Frontal cortex (tissue), 4 donors: Measurements from ENCODE around the gene NFATC2. TPM values are rescaled to one million over a fixed set of nuclear protein-coding genes. Genes with fewer than 3 reads are reported as not detected.

Experiments
- DNase-seq, 2 donors: peaks; one replicate each; pipeline ENCODE4 v3.0.0; 2012; ENCODE audit warnings: low spot score in 2 of 2
- FAIRE-seq: peaks from 2 replicates; lab custom pipeline; 2012; peaks lifted over from hg19 to GRCh38; lab: Jason Lieb, UNC
- total RNA-seq: library from RNA; depleted of rRNA; stranded (reverse); fragments of >200 nt; gene quantifications from one replicate; pipeline ENCODE4 v1.2.3, GENCODE V29; 2014
- donor health status: control.
- donor health status: control.
- donor health status: control.

The NFATC2 gene
- total RNA-seq, 1 donor from 2014 or later: 0.41 TPM

DNA sequence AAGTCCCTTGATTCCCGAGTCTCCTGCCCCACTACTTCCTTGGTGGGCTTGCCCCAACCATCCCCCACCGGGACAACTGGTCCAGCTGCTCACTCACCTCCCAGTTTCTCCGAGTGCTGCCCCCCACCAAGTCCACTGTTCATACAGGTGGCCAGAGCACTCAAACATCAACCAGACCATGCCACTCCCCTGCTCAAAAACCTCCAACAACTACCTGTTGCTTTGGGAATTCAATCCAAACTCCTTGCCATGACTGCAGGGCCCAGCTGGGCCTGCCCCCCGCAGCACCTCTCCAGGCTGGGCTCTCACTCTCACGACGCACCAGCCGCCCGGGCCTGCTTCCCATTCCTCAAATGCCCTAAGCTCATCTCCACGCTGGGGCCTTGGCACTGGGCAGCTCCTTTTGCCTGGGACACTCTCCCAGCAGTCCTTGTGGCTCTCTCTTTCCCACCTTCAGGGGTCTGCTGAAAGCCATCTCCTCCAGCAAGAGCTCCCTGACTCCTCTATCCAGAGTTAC is 97.5 kb downstream of the NFATC2 start:
- DNase-seq (no peak), FAIRE-seq (no peak)

DNA sequence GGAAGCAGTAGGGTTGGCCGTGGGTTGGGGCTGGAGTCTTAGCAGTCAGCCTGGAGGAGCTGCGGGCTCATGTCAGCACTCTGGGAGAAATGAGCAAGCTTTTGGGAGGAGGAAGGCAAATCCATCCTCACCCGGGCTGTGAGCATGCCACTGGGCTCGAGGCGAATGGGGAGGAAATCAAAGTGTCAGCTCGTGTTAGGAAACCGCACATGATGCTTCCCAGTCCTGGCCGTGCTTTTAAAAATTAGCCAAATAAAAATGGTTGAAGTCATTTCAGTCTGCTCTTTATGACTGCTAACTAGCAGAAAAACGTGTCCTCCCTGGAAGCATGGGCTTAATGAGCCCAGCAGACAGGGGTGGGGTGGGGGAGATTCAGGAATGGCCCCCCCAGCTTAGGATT is 98.1 kb downstream of the NFATC2 start:
- FAIRE-seq (no peak), DNase-seq (no peak)

DNA sequence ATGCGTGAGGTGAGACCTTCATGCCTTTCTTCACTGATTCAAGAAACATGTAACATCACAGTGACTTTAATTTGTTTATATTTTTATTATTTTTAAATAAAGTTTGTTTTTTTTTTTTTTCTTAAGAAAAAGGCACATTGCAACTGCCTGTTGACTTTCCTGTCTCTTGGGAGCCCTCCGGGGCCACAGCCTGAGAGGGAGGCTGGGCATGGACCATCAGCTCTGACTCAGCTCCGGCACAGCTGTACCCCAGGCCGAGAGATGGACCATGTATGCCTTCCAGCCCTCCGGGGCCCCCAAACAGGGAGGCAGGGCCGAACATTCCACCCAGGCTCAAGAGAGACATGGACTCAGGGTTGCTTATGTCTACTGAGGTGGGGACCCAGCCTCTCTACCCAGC is 99.9 kb downstream of the NFATC2 start:
- DNase-seq: no peak
- FAIRE-seq: no peak

DNA sequence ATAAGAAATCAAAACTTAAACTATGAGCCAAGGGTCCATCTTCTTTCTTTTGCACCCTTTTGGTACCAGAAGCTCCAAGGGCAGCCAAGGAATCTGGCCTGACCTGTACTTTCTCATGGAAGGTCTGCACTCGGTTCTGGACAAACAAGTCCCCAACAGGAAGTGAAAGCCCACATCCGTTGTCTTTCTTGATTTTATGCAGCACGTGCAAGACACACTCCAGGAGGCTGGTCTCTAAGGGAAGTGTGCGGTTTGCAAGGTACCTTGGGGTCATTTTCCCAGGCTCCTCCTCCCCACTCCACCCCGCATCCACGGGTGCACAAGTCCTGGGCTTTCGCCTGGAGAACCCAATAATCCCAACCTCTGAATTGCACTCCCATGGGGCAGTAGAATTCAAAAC is 101.9 kb downstream of the NFATC2 start:
- no peak for FAIRE-seq

DNA sequence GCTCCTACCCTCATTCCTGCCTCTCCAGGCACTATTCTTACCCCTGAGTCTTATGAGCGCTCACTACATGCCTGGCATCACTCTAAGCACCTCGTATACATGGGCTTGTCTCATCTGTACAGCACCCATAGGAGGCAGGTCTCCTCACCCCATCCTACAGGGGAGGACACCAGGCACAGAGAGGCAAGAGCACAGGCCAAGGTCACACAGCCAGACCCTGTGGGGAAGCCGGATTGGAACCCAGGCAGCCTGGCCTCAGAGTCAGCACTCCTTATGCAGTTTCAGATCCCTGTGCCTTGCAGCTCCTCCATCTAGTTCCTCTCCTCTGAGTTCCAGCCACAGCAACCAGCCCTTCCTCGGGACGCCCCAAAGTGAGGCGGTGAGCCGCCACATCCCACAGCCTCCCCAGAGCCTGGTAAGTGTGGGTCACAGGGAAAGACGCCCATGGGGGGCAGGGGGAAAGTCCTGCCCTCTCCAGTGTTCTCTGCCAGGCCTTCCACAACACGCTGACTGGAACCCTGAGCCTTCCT is 103.3 kb downstream of the NFATC2 start:
- no peak for DNase-seq
- FAIRE-seq: no peak

More for the DNA sequence above, 101.9 kb downstream of the NFATC2 start:
- no peak for DNase-seq

DNA sequence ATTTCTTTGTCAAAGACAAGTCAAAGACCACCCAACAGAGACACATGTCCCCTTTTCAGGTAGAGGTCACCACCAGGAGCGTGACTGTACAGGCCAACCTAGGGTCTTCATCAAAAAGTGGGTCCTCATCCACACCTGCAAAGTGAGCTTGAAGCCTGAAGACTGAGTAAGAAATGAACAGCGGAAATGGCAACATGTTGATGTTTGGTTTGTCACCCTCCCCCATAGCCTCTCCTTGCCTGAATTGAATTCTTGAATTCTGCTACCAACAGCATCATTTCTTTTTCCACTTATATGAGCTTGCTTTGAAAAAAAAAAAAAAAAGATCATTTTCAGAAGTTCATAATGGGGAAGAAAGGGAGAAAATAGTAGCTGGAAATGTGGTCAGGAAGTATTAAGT is 104.4 kb downstream of the NFATC2 start:
- DNase-seq: no peak
- no peak for FAIRE-seq

DNA sequence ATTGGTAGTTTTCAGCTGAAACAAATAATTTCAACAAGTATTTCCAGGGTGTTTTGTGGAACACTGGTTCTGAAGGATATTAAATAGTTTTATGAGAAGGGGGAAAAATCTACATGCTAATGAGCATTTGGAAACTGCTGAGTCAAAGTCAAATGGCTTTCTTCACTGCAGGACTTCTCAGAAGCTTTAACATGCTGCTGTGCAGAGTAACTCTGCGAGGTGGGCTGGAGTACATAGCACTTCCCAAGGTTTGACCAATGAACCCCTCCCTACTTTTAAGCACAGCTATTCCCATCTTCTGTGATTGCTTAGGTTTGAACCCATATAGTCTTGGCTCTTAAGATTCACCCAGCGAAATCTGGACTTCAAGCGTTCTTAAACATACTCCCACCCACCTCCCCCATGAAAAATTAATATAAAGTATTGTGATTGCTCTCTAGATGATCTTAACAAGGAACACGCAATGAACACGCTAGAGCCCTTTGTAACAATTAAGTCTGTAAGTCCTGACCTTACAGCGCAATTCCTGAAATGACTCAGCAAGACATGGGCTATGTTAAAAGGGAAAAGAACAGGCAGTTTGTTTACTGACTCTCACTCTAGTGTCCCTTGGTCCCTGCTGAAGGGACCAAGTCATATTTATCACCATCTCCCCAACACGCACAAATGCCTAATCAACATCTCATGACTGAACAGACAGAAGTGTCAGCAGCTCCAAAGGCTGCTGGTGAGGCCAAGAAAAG is 105.2 kb downstream of the NFATC2 start:
- DNase-seq (no peak), FAIRE-seq (no peak)

DNA sequence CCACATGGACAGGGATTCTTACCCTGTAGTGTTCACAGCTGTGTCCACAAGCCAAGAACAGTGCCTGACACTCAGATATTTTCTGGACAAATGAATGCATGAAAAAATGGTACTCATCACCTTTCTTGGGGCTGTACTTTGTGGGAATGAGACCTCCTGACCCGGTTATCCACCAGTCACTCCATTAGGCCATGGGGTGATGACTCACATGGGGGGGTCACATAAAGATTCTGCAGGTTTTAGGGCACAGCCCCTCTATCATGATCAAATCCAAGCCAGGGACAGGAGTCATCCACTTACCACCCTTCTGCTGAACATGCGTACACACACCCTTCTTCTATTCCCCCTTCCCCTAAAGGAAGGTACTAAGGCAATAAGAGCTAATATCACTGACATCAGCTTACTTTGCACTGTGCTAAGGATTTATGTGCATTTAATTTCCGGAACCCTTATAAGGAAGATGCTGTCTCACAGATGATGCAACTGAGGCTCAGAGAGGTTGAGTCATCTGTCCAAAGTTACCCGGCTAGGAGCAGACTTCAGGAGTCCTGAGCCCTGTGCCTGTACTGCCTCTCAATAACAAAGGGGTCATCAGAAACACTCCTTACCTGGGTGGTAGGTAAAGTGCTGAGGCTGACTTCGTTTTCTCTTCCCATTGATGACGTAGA is 107.8 kb downstream of the NFATC2 start:
- no peak for DNase-seq

DNA sequence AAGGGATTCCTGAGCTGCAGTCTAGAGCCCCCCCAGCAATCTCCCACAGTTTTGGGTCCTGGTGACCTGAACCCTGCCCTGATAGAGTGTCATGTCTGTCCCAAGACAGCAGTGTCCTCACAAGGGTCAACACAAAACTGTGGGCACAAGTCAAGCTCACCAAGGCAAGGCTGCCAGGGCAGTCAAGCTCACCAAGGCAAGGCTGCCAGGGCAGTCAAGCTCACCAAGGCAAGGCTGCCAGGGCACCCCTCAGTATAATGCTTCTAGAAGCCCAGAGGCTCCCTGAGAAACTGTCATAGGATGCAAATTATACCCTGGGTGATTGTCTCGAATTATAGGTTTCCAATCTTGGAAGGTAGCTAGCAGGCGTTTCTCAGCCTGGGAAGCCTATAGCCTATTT is 108.5 kb downstream of the NFATC2 start:
- no peak for FAIRE-seq
- DNase-seq: no peak

More for the DNA sequence above, 107.8 kb downstream of the NFATC2 start:
- FAIRE-seq: no peak

DNA sequence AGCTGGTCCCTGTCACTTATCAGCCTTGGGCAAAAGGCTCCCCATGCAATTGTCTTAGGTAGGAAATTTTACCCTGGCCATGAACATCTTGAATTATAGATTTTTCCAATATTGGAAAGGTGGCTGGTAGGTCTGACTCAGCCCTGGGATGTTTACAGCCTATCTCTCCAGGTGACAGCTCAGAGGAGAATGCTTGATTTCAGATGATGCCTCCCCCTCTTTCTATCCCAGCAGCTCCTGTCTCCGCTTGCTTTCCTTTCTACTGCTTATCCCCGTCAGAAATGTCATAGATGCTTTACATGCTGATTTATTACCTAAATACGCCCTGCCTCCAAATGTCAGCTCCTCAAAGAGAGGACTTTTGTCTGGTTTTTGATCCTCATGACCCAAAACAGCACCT is 109.6 kb downstream of the NFATC2 start:
- FAIRE-seq: no peak
- no peak for DNase-seq

DNA sequence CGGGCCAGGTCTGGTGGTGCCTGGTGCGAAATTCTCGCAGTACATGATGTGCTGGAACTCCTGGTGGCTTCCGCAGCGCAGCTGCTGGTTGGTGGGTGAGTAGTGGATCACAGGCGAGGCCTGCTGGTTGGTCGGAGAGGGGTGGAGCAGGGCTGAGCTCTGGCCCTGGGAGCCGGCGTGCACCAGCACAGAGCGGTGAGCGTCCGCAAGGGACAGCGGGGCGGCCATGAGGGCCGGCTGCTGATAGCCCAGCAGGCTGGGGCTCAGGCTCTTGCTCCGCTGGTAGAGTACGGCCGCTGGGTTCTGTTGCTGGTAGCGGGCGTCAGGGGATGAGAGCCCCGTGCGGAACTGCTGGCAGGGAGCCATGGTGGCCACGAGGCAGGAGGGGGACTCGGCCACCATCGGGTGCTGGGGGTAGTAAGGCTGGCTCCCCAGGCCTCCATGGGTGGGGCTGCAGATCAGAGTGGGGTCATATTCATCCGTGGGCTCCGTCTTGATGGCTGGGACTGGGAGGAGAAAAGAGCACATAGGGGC is 110.2 kb downstream of the NFATC2 start:
- no peak for DNase-seq
- no peak for FAIRE-seq

DNA sequence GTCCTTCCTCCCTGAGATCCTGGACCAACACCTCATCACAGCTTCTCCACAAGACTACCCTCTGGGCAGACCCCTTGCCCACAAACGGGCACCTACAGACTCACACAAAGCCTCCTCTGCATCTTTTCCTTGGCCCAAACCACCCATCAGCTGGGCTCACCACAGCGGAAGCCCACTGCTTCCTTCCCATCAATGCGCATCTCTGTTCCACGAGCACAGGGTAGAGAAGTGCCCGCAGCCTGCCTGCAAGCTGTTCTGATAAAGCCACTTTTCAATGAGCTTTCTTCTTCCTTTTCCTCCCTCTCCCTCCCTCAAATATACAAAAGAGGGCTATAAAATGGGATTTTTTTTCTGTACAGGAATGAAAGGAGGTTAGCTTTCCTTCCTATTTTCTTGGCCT is 111.2 kb downstream of the NFATC2 start:
- DNase-seq: no peak
- FAIRE-seq: no peak

DNA sequence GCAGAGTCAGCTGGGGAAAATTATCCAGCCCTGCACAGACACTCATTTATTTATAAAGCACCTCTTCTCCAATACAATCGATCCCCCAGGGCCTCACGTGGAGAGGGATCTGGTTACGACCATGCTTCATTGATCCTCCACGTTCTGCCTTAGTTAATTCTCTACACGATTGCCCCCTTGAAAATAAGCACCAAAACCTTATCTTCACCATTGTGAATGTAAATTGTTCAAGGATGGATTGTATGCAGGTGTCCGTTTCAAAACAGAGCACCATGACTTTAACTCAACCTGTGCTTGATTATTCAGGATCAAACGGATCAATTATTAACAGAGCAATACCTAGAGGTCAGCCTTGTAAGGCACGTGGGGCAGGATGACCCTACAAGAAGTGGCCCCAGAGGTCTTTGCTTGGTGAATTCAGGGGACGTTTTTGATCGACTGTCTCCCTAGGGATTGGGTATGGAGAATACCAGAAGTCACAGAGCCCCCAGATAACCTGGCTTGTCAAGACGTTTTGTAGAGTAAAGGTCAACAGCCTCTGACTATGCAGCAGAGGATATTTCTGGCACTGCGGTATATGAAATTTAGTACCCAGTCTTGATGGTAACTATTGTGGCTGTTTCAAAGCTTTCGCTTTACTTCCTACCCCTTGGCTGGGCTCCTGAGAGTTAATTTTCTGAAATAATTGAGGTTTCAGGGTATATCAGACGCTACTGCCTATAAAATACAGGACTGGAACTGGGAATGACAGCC is 112.1 kb downstream of the NFATC2 start:
- FAIRE-seq (no peak), DNase-seq (no peak)

DNA sequence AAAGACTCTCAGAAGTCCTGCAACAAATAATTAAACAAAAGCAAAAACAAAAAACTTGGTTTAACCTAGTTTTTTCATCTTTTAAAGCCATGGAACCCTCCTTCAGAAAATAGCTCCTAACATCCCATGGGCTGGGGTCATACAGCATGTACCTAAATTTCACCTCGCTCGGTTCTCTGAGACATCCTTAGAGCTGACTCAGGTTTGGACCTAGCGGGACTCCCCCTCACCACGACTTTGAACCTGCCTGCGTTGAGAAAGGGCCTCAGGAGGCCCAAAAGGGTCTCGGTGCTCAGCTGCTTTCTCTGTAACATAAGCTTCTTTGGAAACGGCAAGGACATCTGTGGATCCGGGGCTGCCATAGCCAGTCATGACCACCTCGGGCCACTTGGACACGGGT is 112.8 kb downstream of the NFATC2 start:
- DNase-seq (no peak), FAIRE-seq (no peak)

DNA sequence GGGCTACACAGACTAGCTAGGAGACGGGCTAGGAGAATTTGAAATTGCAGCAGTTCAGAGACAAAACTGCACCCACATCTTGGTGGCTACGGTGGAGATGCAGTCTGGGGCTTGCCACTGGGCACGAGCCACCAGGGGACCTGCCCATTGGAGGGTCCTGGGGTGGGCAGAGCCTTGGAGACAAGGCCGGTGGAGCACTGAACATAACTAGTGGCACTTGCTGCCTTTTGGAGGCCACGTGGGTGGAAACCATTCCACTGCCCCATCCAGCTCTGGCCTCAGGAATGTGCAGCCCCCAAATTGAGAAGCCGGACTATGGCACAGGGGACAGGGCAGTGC is 113.4 kb downstream of the NFATC2 start:
- DNase-seq: no peak
- no peak for FAIRE-seq

DNA sequence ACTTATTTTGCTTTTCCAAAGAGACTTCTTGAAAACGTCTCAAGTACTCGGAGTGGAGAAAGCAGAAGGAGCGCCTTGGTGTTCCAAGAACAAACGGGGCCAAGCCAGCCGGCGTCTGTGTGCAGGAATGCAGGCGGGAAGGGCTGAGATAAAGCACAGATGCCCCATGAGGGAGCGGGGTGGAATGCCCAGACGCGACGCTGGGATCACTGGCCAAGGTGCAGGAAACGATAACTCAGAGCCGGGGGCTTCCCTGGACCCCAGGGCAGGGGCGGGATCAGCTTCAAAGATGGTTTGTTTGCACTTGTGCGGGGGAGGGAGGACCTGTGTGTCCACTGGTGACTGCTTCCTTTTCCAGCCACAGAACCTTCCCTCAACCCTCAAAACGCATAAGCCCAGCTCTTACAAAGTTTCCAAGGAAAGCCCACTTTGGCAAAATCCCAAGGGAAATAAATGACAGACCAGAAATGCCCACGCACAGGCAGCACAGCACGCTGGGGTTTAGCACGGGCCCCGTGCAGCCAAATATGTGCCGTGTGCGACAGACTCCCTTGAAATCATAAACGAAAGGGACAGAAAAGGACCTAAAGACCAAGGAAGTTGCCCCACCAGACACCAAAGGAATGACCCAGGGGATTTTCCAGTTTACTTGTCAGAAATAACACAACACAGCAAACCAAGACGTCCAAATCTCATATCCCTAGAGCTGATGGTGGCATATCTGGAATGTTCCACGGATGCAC is 113.9 kb downstream of the NFATC2 start:
- DNase-seq (no peak), FAIRE-seq (no peak)

DNA sequence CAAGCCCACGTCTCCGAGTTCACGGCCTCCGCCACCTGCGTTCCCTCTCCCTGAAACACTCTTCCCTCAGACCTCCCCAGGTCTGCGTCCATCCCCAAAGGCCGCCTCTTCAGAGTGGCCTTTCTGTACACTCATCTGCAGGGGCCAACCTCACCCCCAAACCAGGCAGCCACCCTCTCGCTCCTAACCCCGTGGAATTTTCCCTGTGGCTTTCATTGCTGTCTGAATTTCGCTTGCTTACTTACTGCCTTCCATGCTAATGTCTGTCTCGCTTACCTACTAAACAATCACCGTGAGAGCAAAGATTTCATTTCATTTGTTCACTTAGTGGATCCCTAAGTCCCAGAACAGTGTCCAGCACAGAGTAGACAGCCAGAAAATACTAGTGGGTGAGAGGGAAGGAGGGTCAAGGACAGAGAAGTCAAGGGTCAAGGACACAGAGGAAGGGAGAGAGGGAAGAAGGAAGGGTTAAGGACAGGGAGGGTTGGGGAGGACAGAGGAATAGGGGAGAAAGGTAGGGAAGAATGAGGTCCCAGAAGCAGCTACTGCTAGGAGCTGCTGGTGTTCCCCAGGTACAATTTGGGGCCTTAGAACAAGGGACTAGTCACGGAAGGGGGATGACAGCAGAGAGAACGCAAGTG is 114.7 kb downstream of the NFATC2 start:
- FAIRE-seq (no peak), DNase-seq (no peak)

DNA sequence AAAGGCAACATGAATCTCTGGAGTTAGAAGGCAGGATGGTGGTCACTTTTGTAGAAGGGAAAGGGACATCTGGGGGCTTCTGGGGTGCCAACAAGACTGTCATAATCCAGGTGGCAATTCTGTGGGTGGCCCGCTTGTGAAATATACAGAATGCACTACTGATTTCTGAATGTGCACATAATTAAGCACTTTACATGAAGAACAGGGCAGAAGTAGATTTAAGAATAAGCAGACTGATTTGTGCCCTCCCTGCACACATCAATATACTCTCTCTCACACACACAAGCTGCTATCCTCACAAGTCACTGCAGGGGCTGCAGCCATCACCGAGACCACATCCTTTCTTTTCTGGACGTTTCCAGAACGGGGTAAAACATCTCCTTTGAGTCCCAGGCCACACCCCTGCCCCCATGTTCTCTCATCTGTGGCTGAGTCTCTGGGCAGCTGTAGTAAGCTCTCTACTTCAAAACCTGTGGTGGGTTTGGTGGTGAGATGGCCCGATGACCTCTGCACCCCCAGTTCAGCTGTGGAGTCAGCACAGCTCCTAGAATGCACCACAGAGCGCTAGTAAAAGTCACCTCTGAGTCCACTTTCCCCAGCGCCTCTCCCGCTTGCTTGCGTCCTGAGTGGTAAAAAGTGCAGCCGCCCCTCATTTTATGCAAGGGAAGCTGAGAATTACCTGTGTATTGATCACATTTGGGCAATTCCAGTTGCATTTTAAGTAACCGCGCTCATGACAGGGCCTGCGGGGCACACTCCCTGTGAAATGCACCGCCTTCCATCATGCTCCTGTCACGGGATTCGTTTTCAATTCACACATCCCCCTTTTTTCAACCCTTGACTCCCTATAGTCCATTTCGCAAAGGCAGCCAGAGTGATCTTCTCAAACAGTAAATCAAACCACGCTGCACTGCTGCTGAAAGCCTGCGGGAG is 115.5 kb downstream of the NFATC2 start:
- DNase-seq (no peak), FAIRE-seq (no peak)
